ENCODE results near the gene MYBBP1A. TPM values are rescaled to one million over a fixed set of nuclear protein-coding genes. Genes with fewer than 3 reads are reported as not detected.

The MYBBP1A gene
- total and polyA plus RNA-seq, 12 donors = 18.7 to 30.3 (median 23.4) TPM

DNA sequence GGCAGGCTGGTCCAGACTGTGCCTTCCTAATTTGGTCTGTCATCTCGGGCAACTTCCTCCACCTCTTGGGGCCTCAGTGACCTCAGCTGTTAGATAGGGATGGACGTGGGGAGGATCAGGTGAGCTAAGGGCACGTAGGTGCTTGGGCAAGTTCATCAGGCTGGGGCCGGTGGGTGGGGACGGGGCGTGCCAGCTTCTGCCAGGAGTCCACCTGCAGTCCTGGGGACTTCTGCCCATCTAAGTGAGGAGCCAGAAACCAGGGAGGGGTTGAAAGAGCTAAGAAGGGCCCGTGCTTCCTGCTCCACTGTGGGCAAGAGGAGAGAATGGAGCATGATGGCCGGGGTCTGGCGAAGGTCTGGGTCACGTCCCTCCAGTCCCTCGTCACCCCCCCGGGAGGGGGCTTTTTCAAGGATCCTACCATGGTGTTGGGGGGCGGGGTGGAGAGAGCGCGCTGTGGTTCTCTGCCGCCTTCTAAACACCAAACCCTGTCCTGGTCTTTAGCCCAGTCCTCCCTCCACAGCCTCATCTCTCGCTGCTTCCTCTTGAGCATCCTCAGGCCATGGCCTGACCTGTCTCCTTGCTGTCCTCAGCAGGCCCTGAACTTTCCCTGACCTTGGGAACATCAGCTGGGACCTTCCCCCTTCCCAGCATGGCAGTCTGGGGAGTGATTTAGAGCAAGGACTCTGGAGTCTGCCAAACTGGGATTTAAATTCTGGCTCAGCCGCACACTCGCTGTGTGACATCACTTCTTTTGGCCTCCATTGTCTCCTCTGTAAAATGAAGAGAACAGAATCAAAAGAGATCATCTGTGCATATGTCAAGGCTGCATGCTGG lies 34.9 kb downstream of the MYBBP1A start:
- H3K4me1 ChIP-seq = peaks cover 14 to 58% (median 44%) of the 10 kb centered on the region in 9 donors

DNA sequence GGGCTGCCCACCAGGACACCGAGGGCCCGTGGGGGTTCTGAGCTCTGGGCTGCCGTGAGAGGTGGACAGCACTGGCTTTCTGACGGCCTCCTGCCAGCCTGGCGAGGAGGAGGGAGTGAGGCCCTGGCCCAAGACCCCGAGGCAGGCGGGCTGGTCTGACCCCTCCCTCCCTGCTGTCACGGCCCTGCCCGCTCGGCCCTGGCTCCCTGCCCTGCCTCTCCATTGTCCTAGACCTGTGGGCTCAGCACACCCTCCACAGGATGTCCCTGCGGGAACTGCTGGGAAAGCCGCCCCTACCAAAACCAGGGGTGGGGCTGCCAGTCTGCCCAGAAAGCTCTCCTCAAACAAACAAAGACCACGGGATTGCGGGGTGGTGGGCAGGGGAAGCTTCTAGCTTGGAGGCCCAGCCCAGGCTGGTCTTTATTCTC lies 35.8 kb downstream of the MYBBP1A start:
- WGBS, 2 donors = 54 to 61% methylated on average over 14 of the region's 14 CpGs
- Histone ChIP-seq H3K27me3 (no peaks in the 10 kb centered on the region), H3K4me3 (peak overlapping the region in 1 of 10 donors; percentile 1), H3K4me1 (peaks cover 14 to 58% (median 44%) of the 10 kb centered on the region in 9 donors), H3K9me3 (peaks cover 0 to 3% (median 0%) of the 10 kb centered on the region in 11 donors), H3K36me3 (no peaks in the 10 kb centered on the region), H3K27ac (peak overlapping the region; percentile 78 to 96 (median 90))
- ATAC-seq (peak; percentile 69 to 86 (median 83)), DNase-seq (peak; percentile 83 to 84)
- intact Hi-C loops (cut with DNase I) = loop anchor here in 1 of 10 donors (2.0 kb wide), 1 partner anchor 43 kb away; no protein-coding TSS in a partner anchor
- TF ChIP-seq, protein P1, sequence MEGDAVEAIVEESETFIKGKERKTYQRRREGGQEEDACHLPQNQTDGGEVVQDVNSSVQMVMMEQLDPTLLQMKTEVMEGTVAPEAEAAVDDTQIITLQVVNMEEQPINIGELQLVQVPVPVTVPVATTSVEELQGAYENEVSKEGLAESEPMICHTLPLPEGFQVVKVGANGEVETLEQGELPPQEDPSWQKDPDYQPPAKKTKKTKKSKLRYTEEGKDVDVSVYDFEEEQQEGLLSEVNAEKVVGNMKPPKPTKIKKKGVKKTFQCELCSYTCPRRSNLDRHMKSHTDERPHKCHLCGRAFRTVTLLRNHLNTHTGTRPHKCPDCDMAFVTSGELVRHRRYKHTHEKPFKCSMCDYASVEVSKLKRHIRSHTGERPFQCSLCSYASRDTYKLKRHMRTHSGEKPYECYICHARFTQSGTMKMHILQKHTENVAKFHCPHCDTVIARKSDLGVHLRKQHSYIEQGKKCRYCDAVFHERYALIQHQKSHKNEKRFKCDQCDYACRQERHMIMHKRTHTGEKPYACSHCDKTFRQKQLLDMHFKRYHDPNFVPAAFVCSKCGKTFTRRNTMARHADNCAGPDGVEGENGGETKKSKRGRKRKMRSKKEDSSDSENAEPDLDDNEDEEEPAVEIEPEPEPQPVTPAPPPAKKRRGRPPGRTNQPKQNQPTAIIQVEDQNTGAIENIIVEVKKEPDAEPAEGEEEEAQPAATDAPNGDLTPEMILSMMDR (IDR thresholded peaks at IDR 0.05) = no peak

More for the DNA sequence above, 34.9 kb downstream of the MYBBP1A start:
- Histone ChIP-seq H3K36me3 (peaks cover 0 to 3% (median 0%) of the 10 kb centered on the region in 9 donors), H3K9me3 (peaks cover 0 to 3% (median 0%) of the 10 kb centered on the region in 11 donors), H3K27ac (peak overlapping the region; percentile 78 to 96 (median 90)), H3K4me3 (no peak overlapping the region), H3K27me3 (no peaks in the 10 kb centered on the region)
- intact Hi-C loops (cut with DNase I) = no loop called here
- WGBS, 2 donors = 76 to 84% methylated on average over 19 of the region's 19 CpGs
- no peak for ATAC-seq
- no peak for DNase-seq
- TF ChIP-seq, protein P1 (IDR thresholded peaks at IDR 0.05) = no peak

DNA sequence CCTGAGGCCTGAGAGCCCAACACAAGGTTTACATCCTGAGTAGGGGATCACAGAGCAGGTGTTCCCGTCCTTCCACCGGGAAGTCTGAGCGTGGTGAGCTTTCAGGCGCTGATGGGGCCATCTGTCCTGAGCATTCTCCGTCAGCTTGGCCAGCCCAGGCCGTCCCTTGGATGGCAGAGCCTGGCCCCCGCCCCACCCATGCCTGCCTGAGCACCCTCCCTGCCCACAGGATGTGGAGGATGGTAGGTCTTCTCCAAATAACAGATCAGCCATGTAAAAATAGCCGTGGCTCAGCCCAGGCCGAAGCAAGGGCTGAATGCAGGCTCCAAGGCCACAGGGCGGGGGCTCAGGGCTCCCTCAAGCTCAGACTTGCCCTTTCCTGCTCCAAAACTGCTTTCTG lies 36.3 kb downstream of the MYBBP1A start:
- Histone ChIP-seq H3K4me1 (peaks cover 14 to 62% (median 42%) of the 10 kb centered on the region in 9 donors), H3K27me3 (no peaks in the 10 kb centered on the region), H3K27ac (peak overlapping the region; percentile 78 to 96 (median 90)), H3K9me3 (peaks cover 0 to 3% (median 0%) of the 10 kb centered on the region in 11 donors), H3K36me3 (no peaks in the 10 kb centered on the region), H3K4me3 (peak overlapping the region in 1 of 10 donors; percentile 1)
- DNase-seq (no peak), ATAC-seq (peak; percentile 5 to 31 (median 15))
- intact Hi-C loops (cut with DNase I) = loop anchor here in 1 of 10 donors (2.0 kb wide), 1 partner anchor 42 kb away; no protein-coding TSS in a partner anchor
- 72 to 75% methylated on average over 10 of the region's 10 CpGs for WGBS, 2 donors
- TF ChIP-seq, protein P1 (IDR thresholded peaks at IDR 0.05) = no peak

DNA sequence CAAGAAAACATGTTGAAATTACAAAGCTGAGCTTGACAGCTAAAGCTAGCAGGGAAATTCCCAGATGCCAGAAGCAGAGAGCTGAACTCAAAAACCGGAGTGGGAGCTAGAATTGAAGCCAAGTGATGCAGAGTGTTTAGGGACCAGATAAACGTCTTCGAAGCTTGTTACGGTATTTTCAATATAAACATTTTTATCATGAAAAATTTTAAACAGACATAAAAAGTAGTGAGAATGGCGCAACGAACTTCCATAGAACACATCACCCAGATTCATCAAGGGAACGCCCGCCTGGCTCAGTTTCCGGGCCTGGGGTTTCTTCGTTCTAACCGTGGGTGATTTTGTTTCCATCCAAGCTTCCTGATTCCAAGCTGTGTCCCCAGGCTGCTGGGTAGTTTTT lies 38.4 kb downstream of the MYBBP1A start:
- H3K4me1 ChIP-seq = peaks cover 7 to 55% (median 40%) of the 10 kb centered on the region in 9 donors
- H3K36me3 ChIP-seq = no peaks in the 10 kb centered on the region
- 73 to 74% methylated on average over 11 of the region's 11 CpGs for WGBS, 2 donors
- H3K4me3 ChIP-seq = no peak overlapping the region
- TF ChIP-seq, protein P1 (IDR thresholded peaks at IDR 0.05) = no peak
- H3K27ac ChIP-seq = peak overlapping the region in 1 of 10 donors; percentile 27
- peaks cover 0 to 3% (median 0%) of the 10 kb centered on the region in 11 donors for H3K9me3 ChIP-seq
- ATAC-seq (no peak), DNase-seq (no peak)
- intact Hi-C loops (cut with DNase I) = no loop called here
- no peaks in the 10 kb centered on the region for H3K27me3 ChIP-seq

Data from heart right ventricle (tissue), 16 donors.